Activated naive CD4-positive, alpha-beta T cell treated with anti-CD3 and anti-CD28 coated beads, Interleukin-2, amount 10 ng/mL, durations not matched to agents 5 hours and 36 hours (primary cell): ENCODE results near the gene TTLL7. TPM values are rescaled to one million over a fixed set of nuclear protein-coding genes. Genes with fewer than 3 reads are reported as not detected.

Experiments
- total RNA-seq, 2 experiments: library from RNA; stranded (reverse); gene quantifications; one replicate each; pipeline ENCODE4 v1.2.3, GENCODE V29; 2021

TTLL7 gene, protein sequence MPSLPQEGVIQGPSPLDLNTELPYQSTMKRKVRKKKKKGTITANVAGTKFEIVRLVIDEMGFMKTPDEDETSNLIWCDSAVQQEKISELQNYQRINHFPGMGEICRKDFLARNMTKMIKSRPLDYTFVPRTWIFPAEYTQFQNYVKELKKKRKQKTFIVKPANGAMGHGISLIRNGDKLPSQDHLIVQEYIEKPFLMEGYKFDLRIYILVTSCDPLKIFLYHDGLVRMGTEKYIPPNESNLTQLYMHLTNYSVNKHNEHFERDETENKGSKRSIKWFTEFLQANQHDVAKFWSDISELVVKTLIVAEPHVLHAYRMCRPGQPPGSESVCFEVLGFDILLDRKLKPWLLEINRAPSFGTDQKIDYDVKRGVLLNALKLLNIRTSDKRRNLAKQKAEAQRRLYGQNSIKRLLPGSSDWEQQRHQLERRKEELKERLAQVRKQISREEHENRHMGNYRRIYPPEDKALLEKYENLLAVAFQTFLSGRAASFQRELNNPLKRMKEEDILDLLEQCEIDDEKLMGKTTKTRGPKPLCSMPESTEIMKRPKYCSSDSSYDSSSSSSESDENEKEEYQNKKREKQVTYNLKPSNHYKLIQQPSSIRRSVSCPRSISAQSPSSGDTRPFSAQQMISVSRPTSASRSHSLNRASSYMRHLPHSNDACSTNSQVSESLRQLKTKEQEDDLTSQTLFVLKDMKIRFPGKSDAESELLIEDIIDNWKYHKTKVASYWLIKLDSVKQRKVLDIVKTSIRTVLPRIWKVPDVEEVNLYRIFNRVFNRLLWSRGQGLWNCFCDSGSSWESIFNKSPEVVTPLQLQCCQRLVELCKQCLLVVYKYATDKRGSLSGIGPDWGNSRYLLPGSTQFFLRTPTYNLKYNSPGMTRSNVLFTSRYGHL
- 1 to 10 TPM; 1.1 to 1.5 TPM for total RNA-seq

DNA sequence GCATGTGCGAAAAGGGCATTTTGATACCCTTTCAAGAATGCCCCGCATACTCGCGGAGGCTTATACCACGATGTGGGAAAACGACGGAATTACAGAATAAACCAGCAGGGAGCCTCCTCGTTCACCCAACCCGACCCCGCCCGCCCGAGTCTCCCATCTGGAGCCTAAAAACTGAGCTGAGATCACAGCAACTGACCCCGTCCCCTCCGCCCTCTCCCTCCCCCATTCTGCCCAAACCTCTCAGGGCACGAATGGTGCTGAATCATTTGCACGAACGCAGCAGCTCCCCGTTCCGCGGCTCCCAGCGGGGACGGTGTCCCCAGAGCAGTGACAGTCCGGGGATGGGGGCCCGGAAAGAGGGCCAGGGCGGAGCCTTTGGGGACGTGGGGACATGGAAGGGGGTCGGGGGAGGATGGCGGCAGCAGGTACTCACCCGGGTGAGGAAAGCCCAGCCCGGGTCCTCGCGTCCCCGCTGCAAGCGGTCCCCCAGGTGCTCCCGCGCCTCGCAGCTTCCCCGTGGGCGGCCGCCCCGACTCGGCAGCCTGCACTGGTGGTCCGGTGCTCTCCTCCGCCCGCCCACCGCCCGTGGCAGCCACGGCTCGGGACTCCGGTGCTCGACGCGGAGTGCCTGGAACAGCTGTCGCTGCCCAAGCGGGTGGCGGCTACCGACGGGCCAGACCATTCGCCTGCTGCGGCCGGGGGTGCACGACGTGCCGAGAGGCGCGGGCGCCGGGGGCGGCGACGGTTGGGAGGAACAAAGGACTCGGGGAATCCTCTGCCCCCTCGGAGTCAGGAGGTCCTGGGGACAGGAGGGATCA, at the start of gene TTLL7:
Gene TTLL7, minus strand, starts transcription at position 635 of the 818 bp plus-strand sequence. CDS start 46,921 bp downstream, outside the sequence.

Other genes with a start within 250 kb of the TTLL7 start
- gene PRKACB, start 145.1 kb upstream of the TTLL7 start, total RNA-seq, result 100 to 1,000 TPM; 110 to 111 TPM